OCI-LY1 (cell line): ENCODE measurements around the gene ADAMTS12.

ENCODE experiments used
- EZH2 ChIP-seq: fragments of 200-600 bp; sonication (generic), shearing (Covaris generic); IDR thresholded peaks from 2 replicates; pipeline ENCODE4 v1.8.0; 2017; ENCODE audit warnings: borderline replicate concordance, mixed run types, mild to moderate bottlenecking, antibody characterized with exemption, low read length, moderate library complexity, mixed read lengths
- TF ChIP-seq, protein P1 (sequence below): fragments of 200-600 bp; sonication (generic), shearing (Covaris generic); IDR thresholded peaks from 2 replicates; pipeline ENCODE4 v1.5.1; 2017; ENCODE audit warnings: mild to moderate bottlenecking, antibody characterized with exemption, low read length, moderate library complexity, mixed read lengths

DNA sequence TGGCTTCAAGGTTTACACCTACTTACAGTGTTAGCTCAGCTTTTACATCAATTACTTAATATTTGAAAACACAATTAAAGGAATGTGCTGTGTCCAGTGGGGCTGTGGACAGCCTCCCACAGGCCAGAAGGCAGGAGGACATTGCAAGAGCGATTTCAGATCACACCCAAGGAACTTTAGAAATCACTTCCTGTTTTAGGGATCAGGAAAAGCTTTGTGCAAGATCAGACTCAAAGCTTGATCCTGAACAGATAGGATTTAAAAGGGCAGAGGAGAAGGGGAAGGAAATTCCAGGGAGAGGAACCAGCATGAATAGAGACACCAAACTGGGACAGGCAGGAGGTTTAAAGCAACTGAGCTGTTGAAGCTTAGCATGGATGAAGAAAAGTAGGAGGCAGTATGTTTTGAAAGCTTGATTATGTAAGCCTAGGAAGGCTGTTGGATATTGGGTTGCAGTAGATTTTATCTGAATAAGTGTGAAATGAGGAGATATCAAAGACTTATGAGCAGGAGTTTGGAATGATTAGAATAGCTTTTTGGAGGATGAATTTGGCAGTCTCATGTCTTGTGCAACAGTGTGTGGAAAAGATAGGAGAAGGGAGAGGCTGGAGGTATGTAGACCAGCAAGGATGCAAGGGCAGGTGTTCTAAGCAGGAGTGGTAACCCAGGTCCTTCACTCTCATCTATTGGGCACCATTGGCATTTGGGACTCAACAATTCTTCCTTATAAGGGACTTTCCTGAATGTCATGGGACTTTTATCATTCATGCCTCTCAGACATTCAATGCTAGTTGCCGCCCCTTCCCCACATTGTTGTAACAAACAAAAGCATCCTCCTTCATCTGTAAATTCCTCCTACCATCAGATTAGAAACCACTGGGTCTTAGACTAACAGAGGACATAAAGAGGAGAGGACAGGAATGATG, 327.5 kb downstream of the ADAMTS12 start:
- TF ChIP-seq, protein P1, sequence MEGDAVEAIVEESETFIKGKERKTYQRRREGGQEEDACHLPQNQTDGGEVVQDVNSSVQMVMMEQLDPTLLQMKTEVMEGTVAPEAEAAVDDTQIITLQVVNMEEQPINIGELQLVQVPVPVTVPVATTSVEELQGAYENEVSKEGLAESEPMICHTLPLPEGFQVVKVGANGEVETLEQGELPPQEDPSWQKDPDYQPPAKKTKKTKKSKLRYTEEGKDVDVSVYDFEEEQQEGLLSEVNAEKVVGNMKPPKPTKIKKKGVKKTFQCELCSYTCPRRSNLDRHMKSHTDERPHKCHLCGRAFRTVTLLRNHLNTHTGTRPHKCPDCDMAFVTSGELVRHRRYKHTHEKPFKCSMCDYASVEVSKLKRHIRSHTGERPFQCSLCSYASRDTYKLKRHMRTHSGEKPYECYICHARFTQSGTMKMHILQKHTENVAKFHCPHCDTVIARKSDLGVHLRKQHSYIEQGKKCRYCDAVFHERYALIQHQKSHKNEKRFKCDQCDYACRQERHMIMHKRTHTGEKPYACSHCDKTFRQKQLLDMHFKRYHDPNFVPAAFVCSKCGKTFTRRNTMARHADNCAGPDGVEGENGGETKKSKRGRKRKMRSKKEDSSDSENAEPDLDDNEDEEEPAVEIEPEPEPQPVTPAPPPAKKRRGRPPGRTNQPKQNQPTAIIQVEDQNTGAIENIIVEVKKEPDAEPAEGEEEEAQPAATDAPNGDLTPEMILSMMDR, result no peak
- no peak for TF ChIP-seq EZH2
